ENCODE data around the gene SMTN.

SMTN gene

DNA sequence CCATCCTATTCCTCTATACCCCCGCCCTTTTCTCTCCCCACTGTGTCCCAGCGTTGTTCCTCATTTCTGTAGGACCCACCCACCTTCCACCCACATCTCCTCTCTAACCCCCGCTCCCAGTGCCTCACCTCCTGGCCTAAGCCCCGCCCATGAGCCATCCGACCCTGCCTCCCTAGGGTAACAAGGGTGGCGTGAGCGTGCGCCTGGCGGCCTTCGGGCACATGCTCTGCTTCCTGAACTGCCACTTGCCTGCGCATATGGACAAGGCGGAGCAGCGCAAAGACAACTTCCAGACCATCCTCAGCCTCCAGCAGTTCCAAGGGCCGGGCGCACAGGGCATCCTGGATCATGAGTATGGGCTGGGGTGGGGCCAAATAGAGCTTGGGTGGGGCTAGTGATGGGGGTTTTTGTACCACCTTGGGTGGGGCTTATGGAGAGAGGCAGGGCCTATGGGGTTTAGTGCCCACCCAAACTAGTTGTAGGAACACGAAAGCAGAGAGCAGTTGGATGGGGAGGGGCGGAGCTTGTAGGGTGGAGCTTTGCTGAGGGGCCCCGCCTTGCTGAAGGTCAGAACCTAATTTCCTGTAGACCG, 46.2 kb downstream of the SMTN start:
- no peak for DNase-seq (ENCODE audit: low read depth)

DNA sequence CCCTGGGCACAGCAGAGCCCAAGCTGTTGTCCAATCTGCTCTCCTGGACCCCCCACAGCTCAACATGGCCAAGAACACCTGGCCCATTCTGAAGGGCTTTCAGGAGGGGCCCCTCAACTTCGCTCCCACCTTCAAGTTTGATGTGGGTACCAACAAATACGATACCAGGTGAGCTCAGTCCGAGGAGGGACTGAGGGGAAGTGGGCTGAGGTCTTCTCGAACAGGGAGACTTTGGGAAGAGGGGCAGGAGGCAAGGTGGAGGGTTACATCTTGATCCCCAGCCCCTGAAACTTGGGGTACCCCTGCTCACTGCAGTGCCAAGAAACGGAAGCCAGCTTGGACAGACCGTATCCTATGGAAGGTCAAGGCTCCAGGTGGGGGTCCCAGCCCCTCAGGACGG, 47.0 kb downstream of the SMTN start:
- DNase-seq (ENCODE audit: low read depth), result no peak

DNA sequence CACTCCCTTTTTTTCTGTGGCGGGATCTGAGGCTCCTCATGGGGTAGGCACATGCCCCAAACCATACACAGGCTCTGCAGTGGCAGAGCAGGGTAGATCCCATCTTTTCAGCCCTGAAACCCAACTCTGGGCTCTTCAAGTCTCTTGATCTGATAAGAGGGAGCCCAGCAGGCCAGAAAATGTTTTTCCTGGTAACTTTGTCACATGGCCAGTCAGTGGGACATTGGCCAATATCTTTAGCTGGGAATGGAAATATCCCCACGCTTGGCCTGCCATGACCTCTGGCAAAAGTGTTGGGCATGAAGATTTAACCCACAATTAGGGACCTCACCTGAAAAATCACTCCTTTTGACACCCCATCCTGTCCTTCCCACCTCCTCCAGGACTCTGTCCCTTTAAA, 49.8 kb downstream of the SMTN start:
- no peak for DNase-seq (ENCODE audit: low read depth)

DNA sequence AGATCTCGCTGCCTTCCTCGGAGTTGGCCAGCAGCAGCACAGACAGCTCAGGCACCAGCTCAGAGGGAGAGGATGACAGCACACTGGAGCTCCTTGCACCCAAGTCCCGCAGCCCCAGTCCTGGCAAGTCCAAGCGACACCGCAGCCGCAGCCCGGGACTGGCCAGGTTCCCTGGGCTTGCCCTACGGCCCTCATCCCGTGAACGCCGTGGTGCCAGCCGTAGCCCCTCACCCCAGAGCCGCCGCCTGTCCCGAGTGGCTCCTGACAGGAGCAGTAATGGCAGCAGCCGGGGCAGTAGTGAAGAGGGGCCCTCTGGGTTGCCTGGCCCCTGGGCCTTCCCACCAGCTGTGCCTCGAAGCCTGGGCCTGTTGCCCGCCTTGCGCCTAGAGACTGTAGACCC, 52.8 kb downstream of the SMTN start:
- no peak for DNase-seq (ENCODE audit: low read depth)

DNA sequence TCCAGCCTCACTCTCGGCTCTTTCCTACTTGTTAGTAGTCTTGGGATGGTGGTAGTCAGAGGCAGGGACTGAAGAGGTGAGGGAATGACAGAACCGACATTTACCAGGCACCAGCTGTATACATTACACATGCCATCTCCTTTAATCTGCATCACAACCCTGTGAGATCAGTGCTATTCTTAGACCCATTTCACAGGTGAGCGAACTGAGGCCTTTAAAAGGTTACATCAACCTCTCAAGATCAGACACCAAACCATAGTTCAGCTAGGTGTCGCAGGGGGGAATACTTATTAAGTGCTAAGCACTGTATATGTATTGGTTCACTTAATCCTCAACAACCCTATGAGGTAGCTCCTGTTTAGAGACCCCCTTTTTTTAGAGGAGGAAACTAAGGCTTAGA, 53.6 kb downstream of the SMTN start:
- no peak for DNase-seq (ENCODE audit: low read depth)

DNA sequence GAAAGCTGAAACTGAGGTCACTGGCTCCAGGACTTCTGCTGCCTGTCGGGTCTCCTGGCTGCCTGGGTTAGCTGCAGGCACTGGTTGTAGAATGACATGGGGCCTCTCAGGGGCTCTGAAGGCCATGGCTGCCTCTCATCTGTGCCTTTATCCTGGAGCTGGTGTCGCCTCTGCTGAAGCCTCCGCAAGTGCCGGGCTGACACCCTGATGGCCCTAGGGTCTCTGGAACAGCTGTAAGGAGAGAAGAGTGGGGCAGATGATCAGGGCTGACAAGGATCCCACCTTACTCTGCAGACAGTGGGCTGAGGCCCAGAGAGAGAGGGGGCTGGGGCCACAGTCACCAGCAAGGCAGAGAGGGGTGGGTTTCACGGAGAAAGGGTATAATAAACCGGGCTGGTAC, 54.6 kb downstream of the SMTN start:
- no peak for DNase-seq (ENCODE audit: low read depth)

DNA sequence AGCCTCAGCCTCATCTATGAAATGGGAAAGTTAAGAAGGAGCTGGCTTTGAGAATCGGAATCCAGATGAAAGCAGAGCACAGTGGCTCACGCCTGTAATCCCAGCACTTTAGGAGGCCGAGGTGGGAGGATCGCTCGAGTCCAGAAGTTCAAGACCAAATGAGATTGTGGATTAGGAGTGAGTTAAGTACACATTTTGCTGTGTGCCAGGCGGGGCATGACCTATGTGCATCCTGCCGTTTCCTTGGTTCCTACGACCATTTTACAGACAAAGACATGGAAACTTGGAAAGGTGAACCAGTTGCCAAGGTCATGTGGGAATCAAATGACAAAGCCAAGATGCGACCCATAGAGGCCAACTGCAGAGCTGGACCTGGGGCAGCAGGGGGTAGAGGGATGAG, 55.0 kb downstream of the SMTN start:
- DNase-seq (ENCODE audit: low read depth), result no peak

DNA sequence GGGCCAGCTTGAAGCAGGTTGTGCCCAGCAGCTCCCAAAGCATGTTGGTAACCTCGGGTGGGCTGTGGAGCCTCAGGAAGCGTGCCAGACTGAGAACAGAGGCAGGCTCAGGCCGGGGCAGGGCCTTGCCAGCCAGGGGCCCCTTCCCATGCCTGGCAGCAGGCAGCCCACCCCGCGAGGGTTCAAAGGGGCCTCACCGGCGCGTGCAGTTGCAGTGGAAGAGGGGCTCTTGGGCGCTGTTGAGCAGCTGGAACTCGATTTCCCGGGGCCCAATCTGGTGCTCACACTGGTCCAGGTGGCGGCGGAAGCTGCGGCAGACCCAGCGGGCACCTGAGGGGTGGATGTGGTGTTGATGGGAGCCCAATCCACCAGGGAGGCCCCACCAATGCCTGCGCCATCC, 55.6 kb downstream of the SMTN start:
- no peak for DNase-seq (ENCODE audit: low read depth)

DNA sequence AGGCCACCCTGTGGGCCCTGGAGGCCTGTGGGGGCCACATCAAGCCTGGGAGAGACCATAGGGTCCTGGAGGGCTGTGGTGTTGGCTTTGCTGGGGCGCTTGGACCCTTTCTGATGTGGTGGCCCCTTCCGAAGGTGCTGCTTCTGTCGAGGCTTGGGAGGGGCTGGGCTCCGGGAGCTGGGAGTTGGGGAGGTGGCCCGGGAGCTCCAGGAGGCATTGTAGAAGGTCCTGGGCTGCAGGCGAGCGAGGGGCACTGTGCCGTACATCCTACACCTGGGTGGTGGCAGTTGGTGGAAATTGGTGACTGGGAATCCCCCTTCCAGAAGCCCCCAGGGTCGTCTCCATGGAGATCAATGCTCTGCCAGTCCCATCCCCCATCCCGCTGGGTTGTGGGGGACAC, 56.6 kb downstream of the SMTN start:
- no peak for DNase-seq (ENCODE audit: low read depth)

DNA sequence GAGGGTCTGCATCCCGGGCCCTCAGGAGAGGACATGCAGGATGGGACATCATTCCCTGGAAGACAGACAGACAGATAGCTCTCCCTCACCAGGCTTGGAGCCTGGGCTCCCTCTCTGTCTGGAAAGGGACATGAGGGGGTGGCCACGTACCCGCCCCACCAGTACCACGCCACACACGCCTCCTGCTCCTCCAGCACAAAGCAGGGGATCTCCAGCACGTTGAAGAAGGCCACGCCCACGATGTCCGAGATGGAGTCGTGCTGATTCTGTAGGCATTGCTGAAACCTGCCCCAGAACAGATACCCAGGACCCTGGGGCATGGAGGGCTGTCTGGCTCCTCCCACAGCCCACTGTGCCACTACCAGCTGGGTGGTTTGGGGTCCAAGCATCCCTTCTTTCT, 57.0 kb downstream of the SMTN start:
- no peak for DNase-seq (ENCODE audit: low read depth)

DNA sequence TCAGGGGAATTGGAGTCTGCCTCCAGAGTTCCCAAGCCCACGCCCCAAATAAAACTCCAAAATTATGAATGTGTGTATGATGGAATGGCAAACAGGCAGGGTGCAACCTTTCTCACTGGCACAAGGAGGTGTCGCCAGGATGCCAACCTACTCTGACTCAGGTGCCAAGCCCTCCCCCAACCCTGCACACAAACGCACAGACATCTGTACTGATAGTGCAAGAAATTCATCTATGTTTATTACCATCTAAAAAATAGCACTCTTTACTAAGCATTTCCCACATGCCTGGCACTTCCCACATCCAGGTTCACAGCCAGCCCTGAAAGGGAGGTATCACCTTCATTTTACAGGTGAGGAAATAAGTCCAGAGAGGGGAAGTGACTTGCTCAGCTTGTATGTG, 57.9 kb downstream of the SMTN start:
- no peak for DNase-seq (ENCODE audit: low read depth)

DNA sequence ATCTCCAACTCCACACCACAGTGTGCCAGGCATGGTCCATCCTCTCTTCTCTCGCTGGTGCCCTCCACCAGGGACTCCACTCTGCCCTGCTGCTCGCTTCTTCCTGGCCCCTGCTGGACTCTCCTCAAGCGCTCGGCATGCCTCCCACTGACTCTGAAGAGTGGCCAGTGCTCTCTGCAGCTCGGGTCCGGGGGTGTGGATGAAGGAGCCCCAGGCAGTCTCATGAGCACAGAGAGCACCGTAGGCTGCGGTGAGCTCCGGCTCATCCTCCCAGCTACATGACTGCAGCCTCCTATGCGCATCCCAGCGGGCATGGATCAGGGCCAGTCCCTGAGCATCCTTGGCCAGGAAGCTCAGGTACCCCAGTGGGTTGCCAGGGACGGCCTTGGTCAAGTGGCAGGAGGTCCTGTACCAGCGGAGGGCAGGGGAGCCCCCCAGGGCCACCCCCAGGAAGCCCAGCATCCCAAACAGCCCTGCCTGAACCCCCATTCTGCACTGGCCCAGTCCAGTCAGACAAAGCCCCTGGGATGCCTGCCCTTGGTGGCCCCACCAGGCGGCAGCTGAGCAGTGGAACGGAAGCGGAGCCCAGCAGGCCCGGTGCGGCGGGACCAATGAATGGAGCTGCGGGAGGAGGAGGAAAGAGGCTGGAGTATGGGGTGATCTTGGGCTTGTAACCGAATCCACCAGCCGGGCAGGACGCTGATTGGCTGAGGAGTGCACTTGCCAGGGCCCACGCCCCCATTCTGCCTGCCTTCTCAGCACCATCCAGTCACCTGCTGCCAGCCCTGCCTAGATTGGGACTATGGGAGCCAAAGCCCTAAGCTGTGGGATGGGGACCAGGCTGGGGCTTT, 59.0 kb downstream of the SMTN start, which contains the start of gene PLA2G3:
Gene PLA2G3 (minus strand): TSS at position 643 of the 851 bp plus-strand sequence. CDS start 154 bp downstream, at position 489.
- DNase-seq (ENCODE audit: low read depth), result no peak

DNA sequence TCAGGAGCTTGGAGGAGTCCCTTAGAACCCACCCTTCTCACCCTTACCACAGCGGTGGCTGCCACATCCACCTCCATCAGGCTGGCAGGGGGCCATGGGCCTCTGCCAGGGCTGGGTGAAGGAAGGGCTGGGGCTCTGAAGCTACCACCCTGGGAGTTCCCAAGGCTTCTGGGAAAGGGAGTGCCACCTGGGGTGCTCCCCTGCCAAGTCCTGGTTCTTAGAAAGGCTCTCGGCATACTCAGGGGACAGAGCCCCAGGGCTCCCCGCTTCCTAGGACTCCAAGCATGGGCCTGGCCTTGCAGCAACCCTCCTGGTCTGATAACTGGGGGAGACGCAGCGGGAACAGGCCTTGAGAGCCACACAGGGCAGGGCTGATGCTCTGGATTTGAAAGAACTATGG, 59.6 kb downstream of the SMTN start:
- DNase-seq (ENCODE audit: low read depth), result no peak

DNA sequence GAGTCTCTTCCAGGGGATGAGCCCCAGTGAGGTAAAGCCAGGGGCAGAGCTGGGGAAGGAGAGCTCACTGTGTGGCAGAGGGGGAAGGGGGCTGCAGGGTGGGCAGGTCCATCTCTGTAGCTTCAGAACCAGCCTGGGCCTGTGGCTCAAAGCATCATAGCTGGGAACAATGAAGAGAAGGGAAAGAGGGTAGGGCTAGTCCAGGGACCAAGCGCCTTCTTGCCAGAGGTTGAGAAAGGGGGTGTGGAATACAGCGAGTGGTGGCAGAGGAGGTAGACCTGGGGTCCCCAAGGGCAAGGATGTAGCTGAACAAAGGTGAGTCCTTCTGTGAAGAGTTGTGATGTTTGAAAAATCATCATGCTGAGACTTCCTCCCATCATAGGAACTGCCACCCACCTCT, 60.4 kb downstream of the SMTN start:
- DNase-seq (ENCODE audit: low read depth), result no peak

DNA sequence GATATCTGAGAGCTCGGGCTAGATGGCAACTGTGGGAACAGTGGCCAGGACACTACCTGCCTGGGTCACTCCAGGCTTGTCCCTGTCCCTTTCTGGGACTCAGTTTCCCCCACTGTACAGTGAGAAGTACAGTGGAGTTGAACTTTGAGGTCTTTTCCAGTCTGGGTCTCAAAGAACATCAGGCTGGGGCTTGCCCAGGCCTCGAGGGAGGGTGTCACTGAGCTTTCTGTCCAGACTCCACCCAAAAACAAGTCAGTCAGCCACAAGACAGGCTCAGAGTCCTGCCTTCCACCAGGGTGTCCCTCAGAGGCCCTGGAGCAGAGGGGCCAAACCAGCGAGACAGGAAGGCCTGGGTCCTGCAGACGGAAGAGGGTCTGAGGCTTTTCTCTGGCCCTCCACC, 61.2 kb downstream of the SMTN start:
- no peak for DNase-seq (ENCODE audit: low read depth)

DNA sequence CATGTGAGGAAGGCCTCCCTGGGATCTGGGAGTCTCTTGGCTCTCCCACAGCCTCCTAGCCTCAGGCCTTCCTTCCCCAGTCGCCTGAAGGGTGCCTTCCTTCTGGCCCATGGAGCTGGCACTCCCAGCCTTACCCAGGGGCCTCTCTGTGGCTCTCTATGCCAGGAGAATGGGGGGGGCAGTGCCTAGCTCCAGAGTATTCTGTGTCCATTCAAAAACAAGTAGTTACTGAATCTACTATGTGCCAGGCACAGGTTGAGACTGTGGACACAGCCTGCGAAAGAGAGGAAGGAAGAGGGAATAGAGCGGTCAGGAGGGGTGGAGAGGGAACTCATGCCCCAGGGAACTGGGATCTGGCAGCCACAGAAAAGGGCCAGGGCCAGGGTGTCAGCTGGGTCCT, 61.9 kb downstream of the SMTN start:
- DNase-seq (ENCODE audit: low read depth), result no peak

DNA sequence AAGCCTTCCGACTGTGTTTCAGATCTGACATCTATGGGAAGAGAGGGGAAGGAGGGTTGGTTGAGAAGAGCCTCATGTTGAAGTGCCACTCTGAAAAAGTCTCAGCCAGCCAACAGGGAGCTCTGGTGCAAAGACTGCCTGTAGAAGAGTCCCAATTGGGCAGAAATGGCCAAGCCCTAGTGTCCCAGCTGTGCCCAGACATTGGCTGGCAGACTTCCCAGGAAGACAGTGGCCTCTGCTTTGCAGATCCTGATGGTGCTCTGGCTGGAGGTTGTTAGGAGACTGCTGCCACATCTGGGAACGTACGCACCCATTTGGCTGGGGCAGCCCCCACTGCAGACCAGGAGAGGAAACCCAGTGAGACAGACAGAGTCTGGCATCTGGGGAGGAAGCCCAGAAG, 62.4 kb downstream of the SMTN start:
- no peak for DNase-seq (ENCODE audit: low read depth)

DNA sequence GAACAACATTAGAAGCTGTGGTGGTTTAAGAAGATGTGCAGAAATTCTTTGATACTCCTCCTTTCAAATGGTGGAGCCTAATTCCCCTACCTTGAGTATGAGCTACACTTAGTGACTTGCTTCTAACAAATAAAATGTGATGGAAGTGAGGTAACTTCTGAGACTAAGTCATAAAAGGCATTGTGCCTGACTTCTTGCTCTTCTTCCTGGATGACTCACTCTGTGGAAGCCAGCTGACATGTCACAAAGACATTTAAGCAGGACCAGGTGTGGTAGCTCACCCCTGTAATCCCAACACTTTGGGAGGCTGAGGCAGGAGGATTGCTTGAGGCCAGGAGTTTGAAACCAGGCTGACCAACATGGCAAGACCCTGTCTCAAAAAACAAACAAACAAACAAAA, 63.1 kb downstream of the SMTN start:
- no peak for DNase-seq (ENCODE audit: low read depth)

DNA sequence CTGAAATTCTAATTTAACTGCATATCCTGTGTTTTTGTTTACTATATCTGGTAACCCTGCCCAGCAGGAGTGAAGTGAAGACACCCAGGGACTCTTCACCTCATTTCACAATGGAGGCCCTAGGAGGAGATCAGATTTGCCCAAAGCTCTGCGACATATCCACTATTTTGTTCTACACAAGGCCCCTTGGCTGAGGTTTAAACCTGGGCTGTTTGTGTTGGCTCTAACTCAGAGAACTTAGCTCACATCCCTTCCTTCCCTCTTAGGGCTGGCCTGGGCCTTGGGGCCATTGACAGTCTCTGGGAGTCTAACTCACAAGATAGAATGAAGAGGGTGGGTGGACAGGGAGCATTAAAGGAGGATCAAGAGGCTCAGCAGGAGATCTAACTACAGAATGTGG, 67.4 kb downstream of the SMTN start:
- no peak for DNase-seq (ENCODE audit: low read depth)

DNA sequence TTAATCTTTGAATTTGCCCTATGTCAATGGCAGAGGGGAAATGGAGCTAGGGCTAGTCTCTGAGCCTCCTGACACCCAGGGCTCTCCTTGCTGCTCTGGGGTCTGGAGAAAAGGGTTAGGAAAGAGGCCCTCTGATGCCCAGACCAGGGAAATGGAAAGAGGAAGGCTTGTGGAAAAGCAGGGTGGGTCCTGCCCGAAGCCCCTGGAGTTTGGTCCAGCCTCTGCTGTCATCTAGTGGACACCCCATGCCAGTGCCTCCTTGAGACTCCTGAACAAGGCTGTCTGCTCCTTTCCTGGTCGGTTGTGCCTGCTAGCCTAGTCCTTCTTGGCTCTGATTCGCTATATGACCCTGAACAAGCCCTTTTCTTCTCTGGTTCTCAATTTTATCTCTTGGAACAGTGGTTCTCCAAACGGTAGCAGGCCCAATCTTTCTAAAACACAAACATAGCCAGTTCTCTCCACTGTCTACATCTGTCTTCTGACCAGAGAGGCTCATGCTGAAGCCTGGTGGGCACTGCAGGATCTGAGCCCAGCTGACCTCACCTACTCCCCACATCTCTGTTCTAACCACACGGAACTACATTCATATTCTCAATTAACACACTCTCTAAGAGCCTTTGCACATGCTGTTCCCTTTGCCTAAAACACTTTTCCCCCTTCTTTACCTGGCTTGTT, 68.0 kb downstream of the SMTN start:
- peak; percentile 24 for DNase-seq (ENCODE audit: low read depth)

DNA sequence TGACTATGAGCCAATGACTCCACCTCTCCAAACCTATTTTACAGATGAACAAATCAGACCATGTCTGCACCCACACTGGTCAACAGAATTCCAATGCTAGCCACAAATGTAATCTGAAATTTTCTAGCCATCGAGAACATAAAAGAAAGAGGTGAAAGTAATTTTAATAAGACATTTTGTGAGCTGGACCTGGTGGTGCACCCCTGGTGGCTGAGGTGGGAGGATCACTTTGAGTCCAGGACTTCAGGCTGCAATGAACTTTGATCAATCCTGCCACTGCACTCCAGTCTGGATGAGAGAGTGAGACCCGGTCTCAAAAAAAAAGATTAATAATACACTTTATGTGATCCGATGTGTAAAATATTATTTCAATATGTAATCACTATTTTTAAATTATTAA, 69.5 kb downstream of the SMTN start:
- no peak for DNase-seq (ENCODE audit: low read depth)

DNA sequence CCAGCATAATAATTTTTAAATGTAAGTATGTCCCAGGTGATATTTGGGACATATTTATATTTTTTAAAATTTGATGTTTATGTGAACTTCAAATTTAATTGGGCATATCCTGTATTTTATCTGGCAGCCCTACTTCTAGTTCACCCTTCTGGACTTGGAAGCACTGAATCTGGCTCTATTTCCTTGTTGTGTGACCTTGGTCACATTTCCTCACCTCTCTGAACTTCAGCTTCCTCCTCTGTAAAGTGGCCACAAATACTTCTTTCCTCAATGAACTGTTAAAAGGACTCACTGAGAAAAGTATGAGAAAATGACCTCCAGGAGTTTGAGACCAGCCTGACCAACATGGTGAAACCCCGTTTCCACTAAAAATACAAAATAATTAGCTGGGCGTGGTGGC, 70.8 kb downstream of the SMTN start:
- no peak for DNase-seq (ENCODE audit: low read depth)

DNA sequence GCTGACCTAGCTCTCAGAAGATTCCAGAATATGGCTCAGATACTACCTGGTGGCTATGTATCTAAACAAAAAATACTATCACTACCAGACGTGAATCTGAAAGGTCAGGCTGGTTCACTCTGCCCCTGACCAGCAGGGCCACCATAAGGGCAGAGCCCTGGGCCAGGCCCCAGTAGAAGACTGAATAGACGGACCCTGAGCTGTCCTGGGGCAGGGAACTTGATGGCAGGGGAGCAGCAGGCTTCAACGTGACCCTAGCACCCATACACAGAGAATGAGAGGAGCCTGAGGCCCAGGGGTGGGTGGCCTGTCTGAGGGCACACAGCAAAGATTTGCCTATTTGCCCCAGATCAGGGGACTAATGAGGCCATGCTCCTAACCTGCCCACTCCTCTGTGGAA, 72.2 kb downstream of the SMTN start:
- no peak for DNase-seq (ENCODE audit: low read depth)
